IMR-90 (cell line): Measurements from ENCODE around the gene KATNB1. TPM values are rescaled to one million over a fixed set of nuclear protein-coding genes. Genes with fewer than 3 reads are reported as not detected.

Experiments
- ATAC-seq: fragments of 200-7000 bp; cut with Tn5 transposase; 2 replicates; pipeline ENCODE4 v1.9.1; 2020; ENCODE audit warnings: low read depth, mild to moderate bottlenecking, moderate library complexity
- BruUV-seq: library from RNA; stranded (reverse); fragments of 400-500 nt; replicated peaks from 2 replicates; lab custom pipeline; 2021; lab: Mats Ljungman, UMichigan
- CTCF ChIA-PET: fragments of 300-600 bp; formaldehyde crosslinking; extraction: SDS; loops from one replicate; lab custom pipeline; 2021; ENCODE audit warnings: antibody characterized with exemption; lab: Yijun Ruan, JAX
- POLR2A ChIA-PET: fragments of 300-600 bp; sonication (Branson Sonifier 250); formaldehyde crosslinking; loops from one replicate; lab custom pipeline; 2022; ENCODE audit warnings: antibody characterized with exemption; ENCODE audit not compliant: unreplicated experiment; lab: Charles Lee
- DNase-seq: peaks from one replicate; pipeline ENCODE4 v3.0.0; 2013
- H2AFZ ChIP-seq: replicated peaks from 2 replicates; pipeline ENCODE3; 2013; ENCODE audit warnings: low read length, mild to moderate bottlenecking; ENCODE audit not compliant: poor library complexity
- H2AK5ac ChIP-seq: 2 replicates; pipeline ENCODE4 v1.6.1; 2013; ENCODE audit warnings: low read depth, low read length, inconsistent platforms
- H2AK9ac ChIP-seq: replicated peaks from 2 replicates; pipeline ENCODE3; 2013; ENCODE audit warnings: mild to moderate bottlenecking, low read depth, low read length, moderate library complexity; ENCODE audit not compliant: poor library complexity
- H2BK120ac ChIP-seq: 2 replicates; pipeline ENCODE4 v1.6.1; 2013; ENCODE audit warnings: low read depth, low read length, inconsistent platforms
- H2BK15ac ChIP-seq: 3 replicates; pipeline ENCODE4 v1.6.1; 2013; ENCODE audit warnings: low read depth, low read length, inconsistent platforms
- H2BK20ac ChIP-seq: 2 replicates; pipeline ENCODE4 v1.6.1; 2013; ENCODE audit warnings: low read depth, mild to moderate bottlenecking, inconsistent platforms, low read length, moderate library complexity
- H2BK5ac ChIP-seq: 2 replicates; pipeline ENCODE4 v1.6.1; 2013; ENCODE audit warnings: mild to moderate bottlenecking, low read depth, low read length, inconsistent platforms; ENCODE audit not compliant: poor library complexity, severe bottlenecking
- H3K14ac ChIP-seq: replicated peaks from 2 replicates; pipeline ENCODE4 v1.6.1; 2013; ENCODE audit warnings: low read depth, low read length, inconsistent platforms
- H3K18ac ChIP-seq: 2 replicates; pipeline ENCODE4 v1.6.1; 2013; ENCODE audit warnings: low read depth, low read length, control low read depth
- H3K23ac ChIP-seq: 2 replicates; pipeline ENCODE4 v1.6.1; 2013; ENCODE audit warnings: low read depth, low read length, inconsistent platforms
- H3K27ac ChIP-seq: 2 replicates; pipeline ENCODE4 v1.5.1; 2013; ENCODE audit warnings: mild to moderate bottlenecking, control low read depth, low read length; ENCODE audit not compliant: insufficient read depth
- H3K27me3 ChIP-seq: 2 replicates; pipeline ENCODE4 v1.6.1; 2013; ENCODE audit warnings: low read length; ENCODE audit not compliant: control insufficient read depth, insufficient read depth
- H3K36me3 ChIP-seq: 2 replicates; pipeline ENCODE4 v1.6.1; 2013; ENCODE audit warnings: low read length, mixed read lengths; ENCODE audit not compliant: control insufficient read depth, insufficient read depth
- H3K4ac ChIP-seq: 2 replicates; pipeline ENCODE4 v1.6.1; 2013; ENCODE audit warnings: low read depth, low read length, inconsistent platforms
- H3K4me1 ChIP-seq: 2 replicates; pipeline ENCODE4 v1.6.1; 2013; ENCODE audit warnings: low read length, mixed read lengths; ENCODE audit not compliant: control insufficient read depth, insufficient read depth
- H3K4me2 ChIP-seq: 2 replicates; pipeline ENCODE4 v1.6.1; 2013; ENCODE audit warnings: low read depth, mild to moderate bottlenecking, control low read depth, low read length, moderate library complexity
- H3K4me3 ChIP-seq: 2 replicates; pipeline ENCODE4 v1.5.1; 2013; ENCODE audit warnings: low read depth, mild to moderate bottlenecking, control low read depth, low read length, moderate library complexity; ENCODE audit not compliant: insufficient read depth
- H3K56ac ChIP-seq: 2 replicates; pipeline ENCODE4 v1.6.1; 2013; ENCODE audit warnings: low read length, inconsistent platforms; ENCODE audit not compliant: insufficient read depth; ENCODE audit errors: extremely low read depth
- H3K79me1 ChIP-seq, 2 experiments: 2 replicates each; pipeline ENCODE4 v1.6.1; 2013; ENCODE audit warnings: low read length in 2 of 2, inconsistent platforms in 1 of 2, low read depth in 1 of 2
- H3K9ac ChIP-seq: 2 replicates; pipeline ENCODE4 v1.6.1; 2013; ENCODE audit warnings: low read depth, low read length, control low read depth
- H3K9me1 ChIP-seq: 2 replicates; pipeline ENCODE4 v1.6.1; 2013; ENCODE audit warnings: low read length, inconsistent platforms; ENCODE audit not compliant: insufficient read depth
- H3K9me3 ChIP-seq: 2 replicates; pipeline ENCODE4 v1.6.1; 2013; ENCODE audit warnings: low read length; ENCODE audit not compliant: control insufficient read depth, insufficient read depth
- H4K20me1 ChIP-seq: 2 replicates; pipeline ENCODE4 v1.6.1; 2013; ENCODE audit warnings: low read length, inconsistent platforms; ENCODE audit not compliant: insufficient read depth
- H4K5ac ChIP-seq: 2 replicates; pipeline ENCODE4 v1.6.1; 2013; ENCODE audit warnings: mild to moderate bottlenecking, low read depth, low read length, control low read depth
- H4K8ac ChIP-seq, 2 experiments: 2 replicates each; pipeline ENCODE4 v1.6.1; 2013; ENCODE audit warnings: low read depth in 2 of 2, low read length in 2 of 2, control low read depth in 1 of 2, inconsistent platforms in 1 of 2
- H4K91ac ChIP-seq: 2 replicates; pipeline ENCODE4 v1.6.1; 2013; ENCODE audit warnings: low read depth, low read length, inconsistent platforms; ENCODE audit not compliant: insufficient read depth
- CEBPB ChIP-seq: IDR thresholded peaks from 2 replicates; pipeline ENCODE4 v1.6.1; 2012; ENCODE audit warnings: low read depth, low read length, improper control_type of control experiment
- CHD1 ChIP-seq: IDR thresholded peaks from 2 replicates; pipeline ENCODE4 v1.6.1; 2012; ENCODE audit warnings: low read depth, low read length, improper control_type of control experiment
- MAFK ChIP-seq: IDR thresholded peaks from 2 replicates; pipeline ENCODE4 v1.6.1; 2012; ENCODE audit warnings: low read depth, low read length, improper control_type of control experiment
- POLR2A ChIP-seq: IDR thresholded peaks from 2 replicates; pipeline ENCODE4 v1.6.1; 2012; ENCODE audit warnings: mild to moderate bottlenecking, low read depth, low read length
- RFX5 ChIP-seq: IDR thresholded peaks from 2 replicates; pipeline ENCODE4 v1.8.0; 2012; ENCODE audit warnings: low read depth, mild to moderate bottlenecking, low read length, moderate library complexity
- WGBS, 2 experiments: methylation state at CpG; one replicate each; pipeline versions ENCODE4 v1.1.5 to v1.1.7; 2013; ENCODE audit warnings: missing lambda C conversion rate in 2 of 2; ENCODE audit not compliant: insufficient read length in 1 of 2; ENCODE audit errors: extremely low coverage in 2 of 2; 5-methylcytosine and 5-hydroxymethylcytosine counted together
- dilution Hi-C: fragments of 300-500 bp; cut with HindIII; formaldehyde crosslinking; loops from one replicate; pipeline ENCODE4 v1.14.3; 2018; ENCODE audit warnings: low sequenced_read_pairs; ENCODE audit not compliant: unreplicated experiment
- in situ Hi-C: fragments of 300-500 bp; cut with MboI; formaldehyde crosslinking; loops from 3 replicates; pipeline ENCODE4 v1.14.3; 2019; ENCODE audit warnings: low sequenced_read_pairs, inconsistent platforms, mixed read lengths
- intact Hi-C: fragments of 100-400 bp; cut with micrococcal nuclease; formaldehyde crosslinking; loops from 2 replicates; pipeline ENCODE4 v1.10.0; 2022
- polyA plus RNA-seq, 3 experiments: library from polyadenylated mRNA; depleted of rRNA; stranded (reverse); fragments of >200 nt; gene quantifications; 2 replicates each; pipeline ENCODE4 v1.2.3, GENCODE V29; 2012; ENCODE audit warnings: low replicate concordance in 1 of 3
- total RNA-seq: library from RNA; depleted of rRNA; stranded (reverse); fragments of >200 nt; gene quantifications from 2 replicates; pipeline ENCODE4 v1.2.3, GENCODE V29; 2012
- TF ChIP-seq, protein P1 (sequence below): conservative IDR thresholded peaks from 2 replicates; pipeline ENCODE4 v1.5.1; 2012; ENCODE audit warnings: mild to moderate bottlenecking, low read depth, low read length, improper control_type of control experiment
- TF ChIP-seq, protein P2 (sequence below): fragments of 150-350 bp; IDR thresholded peaks from 2 replicates; pipeline ENCODE4 v1.6.1; 2016; ENCODE audit warnings: low read depth, mild to moderate bottlenecking, low read length, moderate library complexity, borderline replicate concordance

The KATNB1 gene
- total and polyA plus RNA-seq, 2 of the 4 experiments (the other 2 are of a cell fraction) = 10.9 to 23.5 TPM

- ChIA-PET CTCF (no interaction called here), POLR2A (no interaction called here)
- ATAC-seq (no peak), DNase-seq (no peak)
- H3K4ac ChIP-seq = no peak overlapping the region
- in situ Hi-C loops = no loop called here
- H3K27me3 ChIP-seq = no peaks in the 10 kb centered on the region
- H2BK15ac ChIP-seq = no peak overlapping the region
- no peaks in the 10 kb centered on the region for H3K79me1 ChIP-seq
- H4K8ac ChIP-seq = no peak overlapping the region
- dilution Hi-C loops = no loop called here
- H3K18ac ChIP-seq = no peak overlapping the region
- H3K9ac ChIP-seq = no peak overlapping the region
- H2AK5ac ChIP-seq = no peak overlapping the region
- no peak overlapping the region for H3K14ac ChIP-seq
- no peak overlapping the region for H2BK120ac ChIP-seq
- H2BK20ac ChIP-seq = no peak overlapping the region
- H4K5ac ChIP-seq = no peak overlapping the region
- no peak overlapping the region for H3K4me3 ChIP-seq
- no peak overlapping the region for H2BK5ac ChIP-seq
- no peak overlapping the region for H3K56ac ChIP-seq
- TF ChIP-seq MAFK (no peak), RFX5 (no peak), CEBPB (no peak), CHD1 (no peak), POLR2A (no peak)
- TF ChIP-seq, protein P1, sequence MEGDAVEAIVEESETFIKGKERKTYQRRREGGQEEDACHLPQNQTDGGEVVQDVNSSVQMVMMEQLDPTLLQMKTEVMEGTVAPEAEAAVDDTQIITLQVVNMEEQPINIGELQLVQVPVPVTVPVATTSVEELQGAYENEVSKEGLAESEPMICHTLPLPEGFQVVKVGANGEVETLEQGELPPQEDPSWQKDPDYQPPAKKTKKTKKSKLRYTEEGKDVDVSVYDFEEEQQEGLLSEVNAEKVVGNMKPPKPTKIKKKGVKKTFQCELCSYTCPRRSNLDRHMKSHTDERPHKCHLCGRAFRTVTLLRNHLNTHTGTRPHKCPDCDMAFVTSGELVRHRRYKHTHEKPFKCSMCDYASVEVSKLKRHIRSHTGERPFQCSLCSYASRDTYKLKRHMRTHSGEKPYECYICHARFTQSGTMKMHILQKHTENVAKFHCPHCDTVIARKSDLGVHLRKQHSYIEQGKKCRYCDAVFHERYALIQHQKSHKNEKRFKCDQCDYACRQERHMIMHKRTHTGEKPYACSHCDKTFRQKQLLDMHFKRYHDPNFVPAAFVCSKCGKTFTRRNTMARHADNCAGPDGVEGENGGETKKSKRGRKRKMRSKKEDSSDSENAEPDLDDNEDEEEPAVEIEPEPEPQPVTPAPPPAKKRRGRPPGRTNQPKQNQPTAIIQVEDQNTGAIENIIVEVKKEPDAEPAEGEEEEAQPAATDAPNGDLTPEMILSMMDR = no peak
- TF ChIP-seq, protein P2, sequence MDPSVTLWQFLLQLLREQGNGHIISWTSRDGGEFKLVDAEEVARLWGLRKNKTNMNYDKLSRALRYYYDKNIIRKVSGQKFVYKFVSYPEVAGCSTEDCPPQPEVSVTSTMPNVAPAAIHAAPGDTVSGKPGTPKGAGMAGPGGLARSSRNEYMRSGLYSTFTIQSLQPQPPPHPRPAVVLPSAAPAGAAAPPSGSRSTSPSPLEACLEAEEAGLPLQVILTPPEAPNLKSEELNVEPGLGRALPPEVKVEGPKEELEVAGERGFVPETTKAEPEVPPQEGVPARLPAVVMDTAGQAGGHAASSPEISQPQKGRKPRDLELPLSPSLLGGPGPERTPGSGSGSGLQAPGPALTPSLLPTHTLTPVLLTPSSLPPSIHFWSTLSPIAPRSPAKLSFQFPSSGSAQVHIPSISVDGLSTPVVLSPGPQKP = no peak
- no peak overlapping the region for H3K27ac ChIP-seq
- no peak overlapping the region for H2AFZ ChIP-seq
- H3K36me3 ChIP-seq = peaks cover 5% of the 10 kb centered on the region
- no peaks in the 10 kb centered on the region for H3K9me1 ChIP-seq
- no peak overlapping the region for H3K4me2 ChIP-seq
- no peak overlapping the region for H4K91ac ChIP-seq
- no TSS peak for BruUV-seq
- intact Hi-C loops = no loop called here
- H3K9me3 ChIP-seq = no peaks in the 10 kb centered on the region
- H3K23ac ChIP-seq = no peak overlapping the region
- no peaks in the 10 kb centered on the region for H3K4me1 ChIP-seq
- WGBS, 2 experiments = 97% methylated on average over 6 of the region's 23 CpGs; no CpG with 5 or more reads in 1 of the 2 experiments
- H2AK9ac ChIP-seq = peak overlapping the region; percentile 62
- H4K20me1 ChIP-seq = no peaks in the 10 kb centered on the region
Observed at GRCh38 chr16:57743886-57744641, 8.5 kb downstream of the KATNB1 start.
